Stimulated activated CD8-positive, alpha-beta memory T cell treated with anti-CD3 and anti-CD28 coated beads, Interleukin-12 subunit alpha, Interleukin-12 subunit beta, amount 100 ng/mL, for 24 hours (primary cell): ENCODE measurements around the gene IVD.

Experiments used
- DNase-seq: peaks from one replicate; pipeline ENCODE4 v3.0.0-alpha.2; 2020; ENCODE audit errors: extremely low read depth

The IVD gene

DNA sequence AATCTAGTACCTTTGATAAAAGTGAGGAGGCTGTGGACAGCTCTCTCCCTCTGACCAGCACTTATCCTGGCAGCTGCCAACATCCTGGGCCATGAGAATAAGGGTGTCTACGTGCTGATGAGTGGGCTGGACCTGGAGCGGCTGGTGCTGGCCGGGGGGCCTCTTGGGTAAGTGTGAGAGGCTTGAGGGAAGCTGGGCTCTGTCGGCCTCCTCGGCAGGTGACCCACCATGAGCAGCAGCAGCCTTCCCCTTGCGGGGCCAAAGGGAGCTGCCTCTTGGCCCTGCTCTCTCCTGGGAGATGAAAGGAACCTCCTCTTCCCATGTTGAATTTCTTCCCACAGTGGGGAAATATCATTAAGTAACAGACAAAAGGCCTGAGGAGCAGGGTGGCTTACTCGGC lies 9.2 kb downstream of the IVD start:
- DNase-seq = no peak

DNA sequence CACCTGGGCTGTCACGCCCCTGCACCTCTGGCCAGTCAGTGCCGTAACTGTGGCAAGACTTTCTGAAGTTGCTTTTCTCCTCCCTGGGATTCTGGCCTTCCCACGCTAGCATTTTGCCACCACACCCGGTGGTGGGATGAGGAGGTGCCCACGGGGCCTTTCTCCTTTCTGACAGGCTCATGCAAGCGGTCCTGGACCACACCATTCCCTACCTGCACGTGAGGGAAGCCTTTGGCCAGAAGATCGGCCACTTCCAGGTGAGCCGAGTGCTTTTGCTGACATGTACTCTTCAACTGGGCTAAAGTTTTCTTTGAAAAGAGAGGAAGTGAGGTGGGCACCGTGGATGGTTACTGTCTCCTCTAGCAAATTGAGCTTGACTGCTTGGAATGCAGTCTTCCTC lies 9.6 kb downstream of the IVD start:
- no peak for DNase-seq

DNA sequence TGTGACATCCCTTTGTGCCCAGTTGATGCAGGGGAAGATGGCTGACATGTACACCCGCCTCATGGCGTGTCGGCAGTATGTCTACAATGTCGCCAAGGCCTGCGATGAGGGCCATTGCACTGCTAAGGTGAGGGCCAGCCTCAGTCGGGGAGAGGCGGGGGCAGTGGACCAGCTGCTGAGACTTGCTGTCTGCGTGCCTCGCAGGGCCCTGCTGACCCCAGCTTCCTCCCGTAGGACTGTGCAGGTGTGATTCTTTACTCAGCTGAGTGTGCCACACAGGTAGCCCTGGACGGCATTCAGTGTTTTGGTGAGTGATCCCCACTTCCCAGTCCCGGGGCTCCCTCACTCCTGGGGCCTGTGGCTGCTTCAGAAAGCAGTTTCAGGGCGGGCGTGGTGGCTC lies 10.5 kb downstream of the IVD start:
- DNase-seq = no peak

DNA sequence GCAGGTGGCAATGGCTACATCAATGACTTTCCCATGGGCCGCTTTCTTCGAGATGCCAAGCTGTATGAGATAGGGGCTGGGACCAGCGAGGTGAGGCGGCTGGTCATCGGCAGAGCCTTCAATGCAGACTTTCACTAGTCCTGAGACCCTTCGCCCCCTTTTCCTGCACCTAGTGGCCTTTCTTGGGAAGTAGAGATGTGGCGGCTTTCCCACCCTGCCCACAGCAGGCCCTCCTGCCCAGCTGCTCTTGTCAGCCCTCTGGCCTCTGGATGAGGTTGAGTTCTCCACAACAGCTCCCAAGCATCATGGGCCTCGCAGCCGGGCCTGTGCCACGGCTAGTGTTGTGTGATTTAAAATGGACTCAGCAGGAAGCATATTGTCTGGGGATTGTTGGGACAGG lies 12.5 kb downstream of the IVD start:
- DNase-seq = no peak

DNA sequence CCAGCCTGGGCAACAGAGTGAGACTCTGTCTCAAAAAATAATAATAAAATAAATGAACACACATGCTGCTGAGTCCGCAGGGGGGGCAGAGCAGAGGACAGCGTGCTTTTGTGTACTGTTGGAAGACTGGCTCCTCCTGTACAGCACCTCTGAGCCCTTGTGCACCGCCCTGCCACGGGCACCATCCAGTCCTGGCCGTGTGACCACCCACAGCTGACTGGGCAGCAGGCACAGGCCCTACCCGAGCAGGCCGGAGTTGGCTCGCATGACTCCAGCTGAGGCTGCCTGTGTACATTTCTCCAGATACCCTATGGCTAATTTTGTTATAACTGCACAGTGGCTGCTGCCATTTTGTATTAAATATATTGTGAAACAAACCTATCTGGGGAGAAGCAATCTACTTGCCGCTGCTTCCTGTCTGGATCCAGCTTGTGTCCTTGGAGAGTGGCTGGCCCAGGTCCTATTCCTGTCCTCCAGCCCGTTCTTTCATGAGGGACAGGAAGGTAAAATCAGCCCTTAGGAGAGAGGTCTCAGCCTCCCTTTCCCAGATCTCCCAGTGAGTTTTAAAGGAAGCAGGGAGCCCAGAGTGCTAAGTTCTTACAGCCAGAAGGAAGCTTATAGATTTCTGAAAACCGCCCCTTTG lies 14.6 kb downstream of the IVD start:
- no peak for DNase-seq

DNA sequence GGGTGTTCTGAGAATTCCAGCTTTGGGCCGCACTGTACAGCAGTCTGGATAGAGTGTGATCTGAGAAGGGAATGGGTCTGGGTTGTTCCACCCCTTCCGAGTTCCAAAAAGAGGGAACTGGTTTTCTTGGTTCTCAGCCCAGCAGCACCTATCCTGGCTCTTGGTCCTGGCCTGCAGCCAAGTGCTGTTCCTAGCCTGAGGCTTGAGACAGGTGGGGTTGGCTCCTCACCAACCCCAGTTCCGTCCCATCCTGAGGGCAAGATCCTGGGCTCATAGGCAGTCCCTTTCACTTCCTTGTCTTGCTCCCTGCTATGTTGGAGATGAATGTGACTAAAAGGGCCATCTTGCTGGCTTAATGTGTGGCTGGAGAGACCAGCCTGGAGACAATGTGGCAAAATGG lies 15.2 kb downstream of the IVD start:
- no peak for DNase-seq

DNA sequence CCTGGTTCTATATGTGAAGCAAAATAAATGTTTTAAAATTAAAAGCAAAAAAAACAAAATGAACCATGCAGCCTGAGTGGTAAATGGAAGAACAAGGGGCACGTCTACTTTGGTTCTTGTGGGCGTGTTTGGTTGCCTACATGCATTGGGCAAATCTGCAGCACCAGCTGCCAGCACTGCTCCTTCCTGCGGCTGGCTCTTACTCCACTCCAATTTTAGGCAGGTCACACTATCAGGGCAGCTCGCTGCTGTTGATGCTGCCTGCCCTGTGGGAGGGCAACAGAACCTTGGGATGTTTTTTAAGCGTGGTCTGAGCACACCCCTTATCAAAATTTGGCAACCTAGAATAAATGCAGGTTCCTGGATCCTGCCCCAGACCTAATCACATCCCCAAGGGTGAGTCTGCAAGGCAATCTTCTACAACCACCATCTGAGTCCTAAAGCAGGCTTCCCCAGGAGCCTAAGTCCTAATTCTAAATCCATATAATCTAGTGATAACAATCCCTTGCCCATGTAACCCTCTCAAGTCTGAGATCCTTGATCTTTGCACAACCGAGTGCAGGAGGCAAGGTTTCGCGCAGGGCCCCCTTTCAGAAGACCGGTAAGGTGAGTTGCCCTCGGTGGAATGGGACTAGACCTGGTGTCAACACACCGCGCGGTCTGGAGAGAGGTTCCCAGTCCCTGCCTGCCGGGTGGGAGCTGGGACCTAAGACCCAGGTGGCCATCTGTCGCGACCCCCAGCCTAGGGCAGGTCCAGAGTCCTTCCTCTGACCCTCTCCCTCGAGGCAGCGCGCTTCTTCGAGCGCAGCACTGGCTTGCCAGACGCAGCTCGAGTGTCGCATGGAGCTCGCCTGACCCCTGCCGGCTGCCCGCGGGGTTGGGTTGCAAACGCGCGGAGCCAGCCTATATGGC lies 15.9 kb downstream of the IVD start:
- DNase-seq = peak; percentile 37

DNA sequence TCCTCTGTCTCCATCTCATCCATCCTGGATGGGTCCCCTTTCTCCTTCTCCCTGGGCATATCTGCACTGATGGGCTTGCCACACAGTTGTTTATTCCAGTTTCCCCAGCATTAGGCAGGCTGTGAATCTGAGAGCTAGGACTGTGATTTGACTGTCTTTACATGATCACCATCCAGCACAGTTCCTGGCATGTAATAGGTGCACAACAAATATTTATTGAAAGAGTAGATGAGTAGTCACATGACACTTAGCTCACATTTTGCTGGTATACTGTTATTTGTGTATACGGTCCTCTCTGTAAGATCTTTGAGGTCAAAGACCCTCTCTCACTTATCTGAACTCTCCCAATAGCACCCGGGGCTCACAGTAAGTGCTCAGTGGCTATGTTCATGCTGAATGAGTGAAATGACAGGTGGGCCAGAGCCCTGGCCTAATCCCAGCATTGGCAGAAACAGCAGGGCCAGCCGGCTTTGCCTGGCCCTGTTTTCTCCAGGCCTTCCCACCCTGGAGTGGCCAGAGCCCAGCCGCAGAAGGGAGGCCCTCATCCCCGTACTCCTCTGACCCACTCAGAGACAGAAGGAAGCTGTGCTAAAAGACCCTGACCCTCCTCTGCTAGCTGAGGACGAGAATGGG lies 19.0 kb downstream of the IVD start:
- no peak for DNase-seq

DNA sequence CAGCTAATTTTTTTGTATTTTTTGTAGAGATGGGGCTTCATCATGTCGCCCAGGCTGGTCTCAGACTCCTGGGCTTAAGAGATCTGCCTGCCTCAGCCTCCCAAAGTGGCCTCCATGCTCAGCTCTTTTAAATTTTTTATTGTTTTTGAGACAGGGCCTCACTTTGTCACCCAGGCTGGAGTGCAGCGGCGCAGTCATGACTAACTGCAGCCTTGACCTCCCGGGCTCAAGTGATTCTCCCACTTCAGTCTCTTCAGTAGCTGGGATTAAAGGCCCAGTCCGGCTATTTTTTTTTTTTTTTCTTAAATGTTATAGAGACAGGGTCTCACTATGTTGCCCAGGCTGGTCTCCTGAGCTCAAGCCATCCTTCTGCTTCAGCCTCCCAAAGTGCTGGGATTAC lies 20.1 kb downstream of the IVD start:
- DNase-seq = no peak

DNA sequence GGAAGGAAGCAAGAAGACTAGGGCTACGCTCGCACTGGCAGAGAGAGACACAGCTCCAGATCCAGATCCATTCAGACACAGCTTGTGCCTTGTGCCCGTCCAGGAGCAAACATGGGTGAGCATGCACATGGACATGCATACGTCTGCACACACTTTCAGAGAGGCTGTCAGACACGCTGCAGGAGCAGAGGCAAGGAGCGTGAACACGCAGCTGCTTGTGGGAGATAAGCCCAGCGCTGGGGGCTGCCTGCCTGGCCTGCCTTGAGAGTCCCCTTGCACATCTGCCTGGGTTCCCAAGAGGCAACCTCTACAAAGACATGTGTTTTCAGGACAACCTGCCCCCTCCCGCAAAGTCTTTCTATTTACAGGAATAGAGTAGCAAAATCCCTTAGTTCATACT lies 21.6 kb downstream of the IVD start:
- no peak for DNase-seq

DNA sequence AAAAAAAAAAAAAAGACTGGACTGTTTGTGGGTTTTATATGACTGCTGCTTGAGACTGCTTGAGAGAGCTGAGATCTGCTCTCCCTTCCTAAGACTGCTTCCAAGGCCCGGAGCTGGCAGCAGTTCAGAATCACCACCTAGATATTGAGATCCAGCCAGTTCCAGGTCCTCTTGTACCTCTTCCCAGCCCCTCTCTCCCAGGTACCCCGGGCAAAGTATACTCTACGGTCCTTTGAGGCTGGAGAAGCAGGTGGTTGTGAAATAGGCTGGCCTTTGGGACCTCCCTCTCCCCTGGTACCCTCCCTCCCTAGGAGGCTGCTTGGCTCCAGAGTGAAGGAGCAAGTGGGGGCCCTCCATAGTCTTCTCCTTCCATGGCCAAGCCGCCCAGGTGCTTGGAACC lies 22.6 kb downstream of the IVD start:
- DNase-seq = no peak

DNA sequence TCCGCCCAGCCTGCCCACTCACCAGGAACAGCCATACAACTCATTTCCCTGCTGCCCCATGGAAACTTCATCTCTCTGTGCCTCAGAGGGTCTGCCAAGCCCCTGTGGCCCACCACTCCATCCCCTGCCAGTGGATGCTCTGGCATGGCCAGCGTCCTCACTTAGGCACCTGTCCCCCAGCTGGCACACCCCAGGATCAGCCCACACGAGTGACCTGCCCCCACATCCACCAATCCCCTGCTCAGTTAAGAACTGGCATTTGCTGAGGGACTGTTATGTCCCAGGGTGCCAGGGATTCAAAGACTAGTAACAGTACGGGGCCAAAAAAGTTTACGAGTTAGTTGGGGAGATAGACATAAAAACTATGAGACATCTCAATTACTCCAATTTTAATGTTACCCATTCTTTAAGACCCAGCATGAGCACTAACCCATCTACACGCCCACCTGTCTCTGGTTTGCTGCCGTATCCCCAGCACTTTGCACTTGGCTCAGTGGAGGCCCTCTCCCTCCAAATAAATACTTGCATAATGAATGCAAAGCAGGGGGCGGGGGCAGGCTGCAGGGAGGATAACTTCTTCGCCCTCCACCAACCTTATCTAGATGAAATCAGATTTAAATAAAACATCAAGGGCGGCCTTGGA lies 23.6 kb downstream of the IVD start:
- DNase-seq = no peak

DNA sequence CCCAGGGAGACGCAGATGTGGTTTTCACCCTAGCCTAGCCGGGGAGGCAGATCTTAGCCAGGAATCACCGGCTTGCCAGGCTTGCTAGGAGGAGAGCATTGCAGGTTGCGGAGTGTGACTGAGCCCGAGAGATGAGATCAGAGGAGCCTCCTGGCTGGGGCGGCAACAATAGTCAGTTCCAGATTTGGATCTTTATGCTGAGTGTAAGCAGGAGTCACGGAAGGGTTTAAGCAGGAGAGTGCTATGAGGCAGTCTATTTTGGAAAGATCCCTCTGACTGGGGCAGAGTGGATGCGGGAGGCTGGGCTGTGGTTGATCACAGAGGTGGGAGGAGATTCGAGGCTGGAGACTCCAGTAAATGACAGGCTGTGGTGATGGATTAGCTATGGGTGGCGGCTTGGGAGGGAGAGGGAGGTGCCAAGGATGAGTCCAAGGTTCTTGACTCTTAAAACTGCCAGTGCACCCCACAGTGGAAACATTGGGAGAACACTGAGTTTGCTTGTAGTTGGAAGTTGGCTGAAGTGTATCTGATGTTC lies 24.7 kb downstream of the IVD start:
- no peak for DNase-seq

DNA sequence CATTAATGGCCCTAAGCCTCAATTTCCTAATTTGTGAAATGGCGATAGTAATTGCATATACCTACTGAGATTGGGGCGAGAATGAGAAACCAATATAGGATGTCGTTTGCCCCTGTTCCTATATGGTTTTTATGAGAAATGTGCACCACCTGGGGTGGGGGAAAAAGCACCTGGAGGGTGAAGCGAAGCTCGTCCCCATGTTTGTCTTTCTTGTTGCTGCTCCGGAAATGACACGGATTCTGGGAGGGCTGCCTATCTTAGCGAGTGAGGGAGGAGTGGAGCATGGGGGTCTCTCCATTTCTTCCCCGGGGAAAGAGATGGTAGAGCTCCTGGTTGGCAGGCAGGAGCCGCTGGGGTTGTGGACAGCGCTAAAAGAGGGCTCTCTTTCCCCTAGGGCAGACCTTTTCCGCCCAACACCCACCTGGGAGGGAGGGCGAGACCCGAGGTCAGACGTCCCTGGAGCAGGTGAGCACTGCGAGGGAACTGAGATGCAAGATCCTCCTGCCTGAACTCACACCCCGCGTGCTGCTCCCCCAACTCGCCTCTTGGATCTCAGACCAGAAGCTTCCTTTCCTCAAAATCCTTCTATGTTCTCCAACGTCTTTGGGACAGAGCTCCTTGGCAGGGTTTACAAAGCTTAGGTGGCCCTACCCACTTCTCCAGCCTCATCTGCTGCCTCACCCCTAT lies 29.6 kb downstream of the IVD start:
- no peak for DNase-seq

DNA sequence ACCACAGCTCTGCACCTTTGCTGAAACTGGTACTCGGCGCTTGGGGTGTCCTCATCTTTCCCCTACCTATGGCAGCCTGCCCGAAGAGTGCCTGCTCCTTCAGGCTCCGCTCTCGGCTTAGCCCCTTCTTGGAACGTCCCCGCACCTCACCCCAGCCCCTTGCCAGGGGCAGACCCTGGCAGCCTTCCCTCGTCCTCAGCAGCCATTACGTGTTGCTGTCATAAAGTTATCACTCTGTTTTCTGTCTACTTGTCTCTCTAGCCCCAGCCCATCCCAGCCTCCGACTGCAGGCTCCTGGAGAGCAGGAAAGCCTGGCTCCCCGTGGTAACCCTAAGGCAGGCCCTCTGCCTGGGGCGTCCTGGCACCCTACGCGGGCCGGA lies 30.1 kb downstream of the IVD start:
- no peak for DNase-seq

DNA sequence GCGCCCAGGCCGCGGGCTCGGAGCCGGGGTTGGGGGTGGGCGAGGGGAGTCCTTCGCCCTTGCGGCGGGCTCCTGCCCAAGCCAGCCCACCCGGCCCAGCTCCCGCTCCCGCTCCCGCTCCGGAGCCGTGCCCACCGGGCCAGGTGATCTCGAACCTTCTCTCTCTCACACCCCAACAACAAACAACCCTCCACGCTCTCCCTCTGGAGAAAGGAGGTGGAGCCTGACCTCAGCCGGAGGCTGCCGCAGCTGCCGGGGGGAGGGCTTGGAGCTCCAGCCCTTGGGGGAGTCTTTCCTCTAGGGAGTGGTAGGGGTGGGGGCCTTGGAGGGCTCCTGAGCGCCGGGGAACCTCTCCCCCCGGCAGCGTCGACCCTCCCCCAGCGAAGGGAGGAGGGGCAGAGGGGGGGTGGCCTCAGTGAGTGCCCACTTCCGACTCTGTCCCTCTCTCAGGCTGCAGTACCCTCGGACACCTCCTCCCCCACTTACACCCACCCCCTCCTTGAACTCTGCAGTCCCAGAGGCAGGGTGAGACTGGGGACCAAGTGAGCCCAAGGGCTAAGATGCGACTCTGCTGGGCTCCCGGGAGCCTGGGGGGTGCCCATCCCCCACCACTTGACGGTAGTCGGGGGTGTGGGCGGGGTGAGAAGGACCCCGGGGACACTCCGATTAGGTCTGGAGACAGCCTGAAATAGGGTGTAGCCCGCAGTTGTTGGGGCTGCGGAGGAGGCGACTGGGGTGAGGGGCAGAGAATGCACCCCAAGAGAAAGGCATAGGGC lies 30.7 kb downstream of the IVD start:
- no peak for DNase-seq

DNA sequence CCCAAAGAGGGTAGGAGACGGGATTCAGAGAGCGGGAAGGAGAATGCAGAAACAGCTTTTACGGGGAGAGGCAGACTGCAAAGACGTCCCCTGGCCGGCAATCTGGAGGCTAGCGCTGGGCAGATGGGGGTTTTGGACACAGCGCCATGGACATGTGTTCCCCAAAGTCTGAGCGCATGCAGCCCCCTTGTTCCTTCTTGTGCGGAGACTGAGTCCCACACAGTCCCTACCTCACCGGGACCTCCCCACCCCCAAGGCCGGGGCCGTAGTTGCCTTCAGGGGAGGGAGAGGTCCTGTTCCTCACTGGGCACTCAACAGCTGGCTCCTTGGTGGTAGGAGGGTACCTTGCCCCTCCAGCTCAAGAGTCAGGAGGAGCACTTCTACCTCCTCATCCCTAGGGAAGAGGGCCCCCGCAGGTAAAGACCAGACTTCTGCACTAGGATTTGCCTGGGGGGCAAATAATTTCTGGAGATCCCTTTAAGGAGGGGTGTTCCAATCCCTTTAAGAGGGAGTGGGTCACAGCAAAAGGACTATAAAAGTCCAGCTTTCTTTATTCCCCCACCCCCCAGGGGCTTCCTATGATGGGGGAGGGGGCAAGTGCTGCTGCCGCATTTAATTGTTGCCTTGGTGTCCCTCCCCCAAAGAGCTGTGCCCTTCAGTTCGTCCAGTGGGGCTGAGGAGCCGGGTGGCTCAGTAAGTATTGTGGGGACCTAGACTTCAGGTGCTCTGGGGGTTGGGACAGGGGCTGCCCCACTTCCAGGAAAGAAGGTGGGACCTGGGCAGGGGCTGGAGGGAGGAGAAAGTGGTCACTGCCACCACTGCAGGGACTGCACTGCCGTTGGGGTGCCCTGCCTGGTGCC lies 31.5 kb downstream of the IVD start:
- no peak for DNase-seq

DNA sequence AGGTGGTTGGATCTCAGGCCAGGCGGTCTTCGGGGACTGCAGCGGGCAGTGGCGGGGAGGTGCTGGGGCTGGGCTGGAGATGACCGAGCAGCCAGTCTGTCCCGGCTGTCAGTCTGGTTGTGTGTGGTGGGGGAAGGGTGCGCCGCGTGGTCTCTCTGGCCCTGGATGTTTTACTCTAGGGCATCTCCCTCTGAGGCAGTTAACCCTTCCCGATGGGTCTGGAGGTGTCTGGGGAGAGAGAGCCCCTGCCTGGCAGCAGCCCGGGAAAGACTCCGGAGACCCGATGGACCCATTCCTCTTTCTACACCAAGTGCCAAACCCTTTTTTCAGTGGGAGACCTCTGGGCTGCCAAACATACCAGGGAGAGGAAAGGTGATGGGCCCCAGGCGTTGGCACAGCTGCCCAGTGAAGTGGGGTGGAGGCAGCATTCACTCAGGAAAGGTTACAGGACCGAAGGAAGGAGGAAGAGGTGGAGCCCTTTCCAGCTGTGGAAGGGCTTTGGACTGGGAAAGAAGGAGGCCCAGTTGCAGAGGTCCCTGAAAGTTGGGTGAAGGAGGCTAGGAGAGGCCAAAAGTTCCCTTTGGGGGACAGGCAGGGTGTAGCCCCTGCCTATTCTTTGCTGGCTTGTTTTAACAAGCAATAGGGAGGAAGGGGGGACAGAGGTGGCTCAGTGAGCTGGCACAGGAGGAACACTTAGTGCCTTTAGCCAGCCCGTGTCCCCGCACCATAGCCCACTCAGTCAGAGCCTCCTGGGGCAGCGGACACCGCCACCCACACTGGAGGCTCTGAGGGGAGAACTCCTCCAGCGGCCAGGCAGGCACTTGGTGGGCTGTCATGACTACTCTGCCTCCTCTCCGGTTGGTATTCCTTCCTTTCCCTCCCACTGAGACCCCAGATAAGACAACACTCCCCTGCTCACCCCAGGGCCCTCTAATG lies 32.4 kb downstream of the IVD start:
- DNase-seq = no peak

DNA sequence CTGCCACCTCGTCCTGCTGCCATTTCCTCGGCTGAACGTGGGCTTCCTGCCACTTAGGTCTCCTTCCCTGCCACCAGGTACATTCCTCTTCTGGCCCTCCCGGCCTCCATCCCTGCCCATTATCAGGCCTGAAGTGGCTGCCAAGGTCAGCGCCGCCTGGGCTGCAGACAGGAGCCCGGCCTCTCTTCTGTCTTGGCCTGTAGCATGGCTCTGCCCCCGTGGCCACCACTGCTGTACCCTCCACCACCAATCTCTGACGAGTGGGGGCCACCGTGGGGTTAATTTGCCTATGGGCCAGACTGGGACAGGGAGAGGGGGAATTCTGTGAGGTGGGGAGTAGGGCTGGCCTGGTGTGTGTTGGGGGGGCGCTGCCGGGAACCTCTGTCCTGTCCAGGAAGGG lies 33.1 kb downstream of the IVD start:
- no peak for DNase-seq
